ENCODE measurements around the gene LUZP1.

Gene LUZP1

GRCh38 chr1:23084880-23085279, 83.8 kb downstream of the LUZP1 start:
- no peak for DNase-seq (ENCODE audit: low read depth in 2 of 2)

GRCh38 chr1:23083714-23084480, 84.8 kb downstream of the LUZP1 start:
- no peak for DNase-seq (ENCODE audit: low read depth in 2 of 2)

GRCh38 chr1:23081376-23081775, 87.3 kb downstream of the LUZP1 start:
- no peak for DNase-seq (ENCODE audit: low read depth in 2 of 2)

GRCh38 chr1:23080885-23081284, 87.8 kb downstream of the LUZP1 start:
- no peak for DNase-seq (ENCODE audit: low read depth in 2 of 2)

- DNase-seq (ENCODE audit: low read depth in 2 of 2), result no peak
These were observed 89.6 kb downstream of the LUZP1 start for GRCh38 chr1:23079025-23079424.

- no peak for DNase-seq (ENCODE audit: low read depth in 2 of 2)
These were observed 94.6 kb downstream of the LUZP1 start for GRCh38 chr1:23074012-23074411.

GRCh38 chr1:23069675-23070074, 99.0 kb downstream of the LUZP1 start:
- no peak for DNase-seq (ENCODE audit: low read depth in 2 of 2)

GRCh38 chr1:23069149-23069548, 99.5 kb downstream of the LUZP1 start:
- no peak for DNase-seq (ENCODE audit: low read depth in 2 of 2)

- DNase-seq (ENCODE audit: low read depth in 2 of 2), result no peak
These were observed 102.6 kb downstream of the LUZP1 start for GRCh38 chr1:23066075-23066474.

- no peak for DNase-seq (ENCODE audit: low read depth in 2 of 2)
These were observed 103.3 kb downstream of the LUZP1 start for GRCh38 chr1:23065385-23065784.

- no peak for DNase-seq (ENCODE audit: low read depth in 2 of 2)
These were observed 106.4 kb downstream of the LUZP1 start for GRCh38 chr1:23062271-23062670.

- no peak for DNase-seq (ENCODE audit: low read depth in 2 of 2)
These were observed 111.4 kb downstream of the LUZP1 start for GRCh38 chr1:23057301-23057700.

- DNase-seq (ENCODE audit: low read depth in 2 of 2), result no peak
These were observed 117.3 kb downstream of the LUZP1 start for GRCh38 chr1:23051290-23051909.

- DNase-seq (ENCODE audit: low read depth in 2 of 2), result no peak
These were observed 118.5 kb downstream of the LUZP1 start for GRCh38 chr1:23050201-23050600.

GRCh38 chr1:23044035-23044434, 124.6 kb downstream of the LUZP1 start:
- no peak for DNase-seq (ENCODE audit: low read depth in 2 of 2)

GRCh38 chr1:23040509-23040908, 128.1 kb downstream of the LUZP1 start:
- DNase-seq (ENCODE audit: low read depth in 2 of 2), result no peak

- no peak for DNase-seq (ENCODE audit: low read depth in 2 of 2)
These were observed 129.3 kb downstream of the LUZP1 start for GRCh38 chr1:23039308-23039826.

- DNase-seq (ENCODE audit: low read depth in 2 of 2), result no peak
These were observed 131.4 kb downstream of the LUZP1 start for GRCh38 chr1:23037081-23037740.

- no peak for DNase-seq (ENCODE audit: low read depth in 2 of 2)
These were observed 132.7 kb downstream of the LUZP1 start for GRCh38 chr1:23035823-23036452.
